Measurements from ENCODE around the gene GPR37L1.
"Not testable (repeated sequence)": the region's sequence is repeated elsewhere in the genome, so short reads cannot be mapped to it uniquely, and the experiment has no call there.

The GPR37L1 gene

GRCh38 chr1:202144402-202145067 is 21.8 kb downstream of the GPR37L1 start, which contains the start of gene ARL8A:
Gene ARL8A (minus strand): TSS chr1:202144737. CDS start chr1:202144572, 165 bp downstream.
- TF ChIP-seq CTCF (IDR thresholded peaks at IDR 0.05) = no peak
- no peak for TF ChIP-seq ZFX (IDR thresholded peaks at IDR 0.05; ENCODE audit: borderline replicate concordance)

GRCh38 chr1:202145068-202145743 is 22.5 kb downstream of the GPR37L1 start:
- TF ChIP-seq ZFX (IDR thresholded peaks at IDR 0.05; ENCODE audit: borderline replicate concordance) (no peak), CTCF (IDR thresholded peaks at IDR 0.05) (no peak)
- peak overlapping the region; percentile 73 for H3K27ac ChIP-seq

More at GRCh38 chr1:202144402-202145067, 21.8 kb downstream of the GPR37L1 start, which contains the start of gene ARL8A:
- H3K27ac ChIP-seq = peak within 1 kb of the TSS; percentile 73

- H3K27ac ChIP-seq = not testable (repeated sequence)
These were observed 23.0 kb downstream of the GPR37L1 start for GRCh38 chr1:202145744-202146140.

GRCh38 chr1:202146279-202146678 is 23.6 kb downstream of the GPR37L1 start:
- TF ChIP-seq ZFX (IDR thresholded peaks at IDR 0.05; ENCODE audit: borderline replicate concordance) = no peak
- no peak for TF ChIP-seq CTCF (IDR thresholded peaks at IDR 0.05)
- H3K27ac ChIP-seq = no peak overlapping the region

- TF ChIP-seq CTCF (IDR thresholded peaks at IDR 0.05) (no peak), ZFX (IDR thresholded peaks at IDR 0.05; ENCODE audit: borderline replicate concordance) (no peak)
These were observed 24.3 kb downstream of the GPR37L1 start for GRCh38 chr1:202146993-202147392.

GRCh38 chr1:202148391-202148790 is 25.7 kb downstream of the GPR37L1 start:
- H3K27ac ChIP-seq = no peak overlapping the region
- TF ChIP-seq CTCF (IDR thresholded peaks at IDR 0.05) = no peak
- TF ChIP-seq ZFX (IDR thresholded peaks at IDR 0.05; ENCODE audit: borderline replicate concordance) = no peak

More at GRCh38 chr1:202146993-202147392, 24.3 kb downstream of the GPR37L1 start:
- no peak overlapping the region for H3K27ac ChIP-seq

- TF ChIP-seq CTCF (IDR thresholded peaks at IDR 0.05) (no peak), ZFX (IDR thresholded peaks at IDR 0.05; ENCODE audit: borderline replicate concordance) (no peak)
- no peak overlapping the region for H3K27ac ChIP-seq
These were observed 26.8 kb downstream of the GPR37L1 start for GRCh38 chr1:202149566-202149965.

All from 22Rv1 (cell line).